Activated B cell treated with CpG ODN at 0.5 μM for 24 hours (primary cell): Measurements from ENCODE around the gene TLCD3B. TPM values are rescaled to one million over a fixed set of nuclear protein-coding genes. Genes with fewer than 3 reads are reported as not detected.

Source experiments
- ATAC-seq: fragments of 200-7000 bp; cut with Tn5 transposase; one replicate; pipeline ENCODE4 v1.10.0; 2021; ENCODE audit warnings: low read depth, mild to moderate bottlenecking, moderate library complexity
- CTCF ChIA-PET: fragments of 350-600 bp; sonication (Branson Sonifier 250); formaldehyde crosslinking; loops from one replicate; lab custom pipeline; 2021; ENCODE audit warnings: antibody characterized with exemption; lab: Charles Lee
- POLR2A ChIA-PET: fragments of 350-600 bp; sonication (Branson Sonifier 250); formaldehyde crosslinking; loops from one replicate; lab custom pipeline; 2021; ENCODE audit warnings: antibody characterized with exemption; lab: Charles Lee
- DNase-seq: peaks from one replicate; pipeline ENCODE4 v3.0.0; 2022
- H3K27ac Mint-ChIP-seq: one replicate; pipeline ENCODE4 v1.8.0; 2020; ENCODE audit warnings: mixed read lengths
- H3K27me3 Mint-ChIP-seq: one replicate; pipeline ENCODE4 v1.8.0; 2021; ENCODE audit warnings: mixed read lengths
- H3K36me3 Mint-ChIP-seq: one replicate; pipeline ENCODE4 v1.8.0; 2021; ENCODE audit warnings: low read depth, mixed read lengths
- H3K4me1 Mint-ChIP-seq: one replicate; pipeline ENCODE4 v1.8.0; 2021; ENCODE audit warnings: mixed read lengths
- H3K4me3 Mint-ChIP-seq: one replicate; pipeline ENCODE4 v1.8.0; 2020; ENCODE audit warnings: mild to moderate bottlenecking, mixed read lengths
- H3K9me3 Mint-ChIP-seq: one replicate; pipeline ENCODE4 v1.8.0; 2020; ENCODE audit warnings: mixed read lengths
- intact Hi-C: fragments of 100-400 bp; cut with micrococcal nuclease; formaldehyde crosslinking; loops from one replicate; pipeline ENCODE4 v1.15.1; 2024
- total RNA-seq: library from RNA; stranded (reverse); gene quantifications from 2 replicates; pipeline ENCODE4 v1.2.3, GENCODE V29; 2022
- TF ChIP-seq, protein P1 (sequence below): fragments of 200-600 bp; IDR thresholded peaks from one replicate; pipeline ENCODE4 v1.8.0; 2022; ENCODE audit warnings: antibody characterized with exemption, mild to moderate bottlenecking

The TLCD3B gene
- total RNA-seq, 1 donor from 2014 or later, result not detected

GRCh38 chr16:29984764-29985147 is 46.3 kb downstream of the TLCD3B start:
- TF ChIP-seq, protein P1, sequence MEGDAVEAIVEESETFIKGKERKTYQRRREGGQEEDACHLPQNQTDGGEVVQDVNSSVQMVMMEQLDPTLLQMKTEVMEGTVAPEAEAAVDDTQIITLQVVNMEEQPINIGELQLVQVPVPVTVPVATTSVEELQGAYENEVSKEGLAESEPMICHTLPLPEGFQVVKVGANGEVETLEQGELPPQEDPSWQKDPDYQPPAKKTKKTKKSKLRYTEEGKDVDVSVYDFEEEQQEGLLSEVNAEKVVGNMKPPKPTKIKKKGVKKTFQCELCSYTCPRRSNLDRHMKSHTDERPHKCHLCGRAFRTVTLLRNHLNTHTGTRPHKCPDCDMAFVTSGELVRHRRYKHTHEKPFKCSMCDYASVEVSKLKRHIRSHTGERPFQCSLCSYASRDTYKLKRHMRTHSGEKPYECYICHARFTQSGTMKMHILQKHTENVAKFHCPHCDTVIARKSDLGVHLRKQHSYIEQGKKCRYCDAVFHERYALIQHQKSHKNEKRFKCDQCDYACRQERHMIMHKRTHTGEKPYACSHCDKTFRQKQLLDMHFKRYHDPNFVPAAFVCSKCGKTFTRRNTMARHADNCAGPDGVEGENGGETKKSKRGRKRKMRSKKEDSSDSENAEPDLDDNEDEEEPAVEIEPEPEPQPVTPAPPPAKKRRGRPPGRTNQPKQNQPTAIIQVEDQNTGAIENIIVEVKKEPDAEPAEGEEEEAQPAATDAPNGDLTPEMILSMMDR, result no peak

GRCh38 chr16:29984137-29984763 is 46.8 kb downstream of the TLCD3B start:
- intact Hi-C loops, result no loop called here
- no peak overlapping the region for H3K27ac Mint-ChIP-seq
- no peak overlapping the region for H3K4me3 Mint-ChIP-seq
- POLR2A ChIA-PET, result no interaction called here
- H3K4me1 Mint-ChIP-seq, result no peaks in the 10 kb centered on the region
- peaks cover 88% of the 10 kb centered on the region for H3K36me3 Mint-ChIP-seq
- no peaks in the 10 kb centered on the region for H3K27me3 Mint-ChIP-seq
- DNase-seq (no peak), ATAC-seq (no peak)
- H3K9me3 Mint-ChIP-seq, result no peaks in the 10 kb centered on the region
- TF ChIP-seq, protein P1, result no peak
- CTCF ChIA-PET, result no interaction called here

More at GRCh38 chr16:29984764-29985147, 46.3 kb downstream of the TLCD3B start:
- no peak overlapping the region for H3K27ac Mint-ChIP-seq
- POLR2A ChIA-PET, result no interaction called here
- no peaks in the 10 kb centered on the region for H3K9me3 Mint-ChIP-seq
- H3K36me3 Mint-ChIP-seq, result peaks cover 88% of the 10 kb centered on the region
- DNase-seq (no peak), ATAC-seq (no peak)
- CTCF ChIA-PET, result no interaction called here
- H3K4me3 Mint-ChIP-seq, result no peak overlapping the region
- H3K4me1 Mint-ChIP-seq, result no peaks in the 10 kb centered on the region
- intact Hi-C loops, result no loop called here
- no peaks in the 10 kb centered on the region for H3K27me3 Mint-ChIP-seq

GRCh38 chr16:29983420-29984136 is 47.5 kb downstream of the TLCD3B start:
- no peaks in the 10 kb centered on the region for H3K9me3 Mint-ChIP-seq
- ChIA-PET CTCF (no interaction called here), POLR2A (no interaction called here)
- ATAC-seq, result no peak
- H3K36me3 Mint-ChIP-seq, result peaks cover 89% of the 10 kb centered on the region
- no peak for DNase-seq
- H3K4me3 Mint-ChIP-seq, result no peak overlapping the region
- H3K27ac Mint-ChIP-seq, result no peak overlapping the region
- no peaks in the 10 kb centered on the region for H3K4me1 Mint-ChIP-seq
- intact Hi-C loops, result no loop called here
- TF ChIP-seq, protein P1, result no peak
- H3K27me3 Mint-ChIP-seq, result no peaks in the 10 kb centered on the region

DNA sequence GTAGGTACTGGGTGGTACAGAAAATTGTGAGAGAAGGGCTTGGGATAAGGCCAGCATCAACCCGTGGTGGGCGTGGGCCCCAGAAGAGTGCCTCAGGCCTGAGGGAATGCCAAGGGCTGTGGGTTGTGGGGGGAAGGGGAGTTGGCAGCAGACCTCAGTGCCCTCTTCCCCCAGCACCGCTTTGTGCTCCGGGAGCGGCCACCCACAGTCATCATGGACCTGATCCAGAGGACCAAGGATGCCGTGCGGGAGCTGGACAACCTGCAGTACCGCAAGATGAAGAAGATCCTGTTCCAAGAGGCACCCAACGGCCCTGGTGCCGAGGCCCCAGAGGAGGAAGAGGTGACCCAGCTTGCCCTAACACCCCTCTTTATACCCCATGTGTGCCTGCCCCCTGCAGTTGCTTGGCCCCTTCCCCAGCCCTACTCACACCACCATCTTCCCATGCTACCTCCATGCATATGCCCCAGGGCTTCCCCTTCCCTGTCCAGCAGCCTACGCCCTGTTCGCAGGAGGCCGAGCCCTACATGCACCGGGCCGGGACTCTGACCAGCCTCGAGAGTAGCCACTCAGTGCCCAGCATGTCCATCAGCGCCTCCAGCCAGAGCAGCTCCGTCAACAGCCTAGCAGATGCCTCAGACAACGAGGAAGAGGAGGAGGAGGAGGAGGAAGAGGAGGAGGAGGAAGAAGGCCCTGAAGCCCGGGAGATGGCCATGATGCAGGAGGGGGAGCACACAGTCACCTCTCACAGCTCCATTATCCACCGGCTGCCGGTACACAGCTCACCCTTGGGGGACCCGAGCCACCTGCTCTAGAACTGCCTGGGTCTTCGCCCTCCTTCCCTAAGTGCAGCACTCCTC is 48.3 kb downstream of the TLCD3B start:
- H3K4me1 Mint-ChIP-seq, result no peaks in the 10 kb centered on the region
- intact Hi-C loops, result no loop called here
- H3K27me3 Mint-ChIP-seq, result no peaks in the 10 kb centered on the region
- H3K4me3 Mint-ChIP-seq, result no peak overlapping the region
- TF ChIP-seq, protein P1, result no peak
- no peak overlapping the region for H3K27ac Mint-ChIP-seq
- CTCF ChIA-PET, result no interaction called here
- POLR2A ChIA-PET, result interaction anchor here (0.5 kb wide), 1 partner anchor 177 kb away, joined by 4 read pairs; no protein-coding TSS in a partner anchor
- peaks cover 89% of the 10 kb centered on the region for H3K36me3 Mint-ChIP-seq
- ATAC-seq, result no peak
- no peaks in the 10 kb centered on the region for H3K9me3 Mint-ChIP-seq
- no peak for DNase-seq
